HG03139 (cell line): Measurements from ENCODE around the gene KCTD16.

Source experiments
- ATAC-seq: cut with Tn5 transposase; IDR thresholded peaks from one replicate; pipeline ENCODE4 v1.9.1; 2021; ENCODE audit not compliant: unreplicated experiment

The KCTD16 gene

DNA sequence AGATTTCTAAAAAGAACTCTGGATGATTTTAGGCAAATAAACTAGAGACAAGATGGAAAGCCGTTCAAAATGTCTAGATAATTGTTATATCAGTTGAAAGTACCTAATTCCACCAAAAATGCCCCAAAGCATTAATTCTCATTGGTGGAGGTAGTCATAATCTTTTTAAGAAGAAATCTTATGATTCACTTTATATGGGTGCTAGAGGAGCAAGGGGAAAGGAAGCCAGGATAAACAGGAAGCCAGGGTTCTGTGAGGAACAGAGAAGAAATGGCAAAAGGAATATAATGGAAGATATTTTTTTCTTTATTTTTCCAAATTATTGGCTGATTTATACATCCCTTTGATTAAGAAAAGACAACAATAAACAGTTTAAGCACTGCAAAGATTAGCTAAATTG is 8.0 kb upstream of the KCTD16 start:
- ATAC-seq = no peak

DNA sequence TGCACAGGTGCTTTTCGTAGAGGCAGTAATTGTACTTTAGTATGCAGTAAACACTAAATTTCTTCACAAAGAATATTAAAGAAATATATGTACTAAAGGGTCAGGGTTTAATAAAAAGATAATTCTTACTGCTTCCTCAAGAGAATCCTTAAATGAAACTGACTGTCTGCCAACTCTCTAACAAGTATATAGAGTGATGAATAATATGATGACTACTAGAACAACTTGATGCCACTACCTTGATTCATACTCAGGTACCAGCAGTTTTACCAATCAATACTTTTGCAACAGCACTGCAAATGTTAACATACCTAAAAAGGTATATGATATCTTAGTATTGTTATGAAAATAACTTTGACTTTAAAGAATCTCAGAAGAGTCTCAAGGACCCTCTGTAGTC is 4.0 kb upstream of the KCTD16 start:
- ATAC-seq = no peak

DNA sequence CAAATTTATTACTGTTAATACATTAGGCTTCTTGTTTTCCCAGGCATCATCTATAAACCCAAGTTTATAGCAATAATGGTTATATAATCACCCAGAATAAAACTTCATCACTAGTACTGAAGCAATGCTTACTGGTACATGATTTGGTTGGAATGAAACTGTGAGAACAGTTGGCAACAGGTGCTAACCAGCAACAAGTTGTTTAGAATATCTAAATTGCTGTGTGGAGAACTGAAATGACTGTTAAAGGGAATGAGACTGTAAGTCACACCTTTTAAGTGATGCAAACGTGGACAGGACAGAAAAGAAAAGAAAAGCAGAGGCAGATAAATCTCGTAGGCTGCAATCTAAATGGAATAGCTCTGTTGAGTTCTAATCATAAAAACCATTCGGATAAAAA is 2.7 kb upstream of the KCTD16 start:
- ATAC-seq = no peak

DNA sequence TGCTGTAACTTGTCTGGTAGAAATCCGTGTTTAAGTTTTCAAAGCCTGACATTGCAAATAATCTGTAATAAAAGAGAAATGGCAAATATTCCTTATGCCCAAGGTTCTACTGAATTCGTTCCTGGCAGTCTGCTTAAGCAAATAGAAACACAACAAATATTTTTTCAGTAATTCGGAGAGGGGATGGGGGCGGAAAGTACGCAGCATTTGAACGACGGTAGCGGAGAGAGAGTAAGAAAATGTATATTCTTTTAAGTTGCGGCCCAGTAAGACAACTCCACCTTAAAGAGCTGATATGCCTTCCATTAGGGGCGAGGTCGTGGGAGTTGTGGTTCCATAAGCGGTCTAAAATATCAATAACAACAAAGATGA is 783 bp upstream of the KCTD16 start:
- no peak for ATAC-seq

DNA sequence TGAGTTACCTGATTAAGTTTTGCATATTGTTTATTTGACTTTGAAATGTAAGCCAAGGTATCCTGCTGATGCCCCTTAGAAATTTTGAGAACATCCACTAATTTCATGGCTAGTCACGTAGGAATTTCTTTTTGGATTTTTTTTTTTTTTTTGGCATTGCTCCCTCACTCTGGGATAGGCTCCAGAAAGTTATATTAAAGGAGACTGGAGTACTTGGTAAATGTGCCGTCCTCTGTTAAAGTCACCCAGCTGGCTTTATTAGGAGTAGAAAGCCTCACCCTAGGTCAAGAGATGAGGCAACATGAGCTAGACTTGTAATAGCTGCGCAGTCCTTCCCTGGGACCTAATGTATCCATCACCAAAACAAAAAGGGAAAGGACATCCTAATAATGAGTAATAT is 3.1 kb downstream of the KCTD16 start:
- no peak for ATAC-seq

DNA sequence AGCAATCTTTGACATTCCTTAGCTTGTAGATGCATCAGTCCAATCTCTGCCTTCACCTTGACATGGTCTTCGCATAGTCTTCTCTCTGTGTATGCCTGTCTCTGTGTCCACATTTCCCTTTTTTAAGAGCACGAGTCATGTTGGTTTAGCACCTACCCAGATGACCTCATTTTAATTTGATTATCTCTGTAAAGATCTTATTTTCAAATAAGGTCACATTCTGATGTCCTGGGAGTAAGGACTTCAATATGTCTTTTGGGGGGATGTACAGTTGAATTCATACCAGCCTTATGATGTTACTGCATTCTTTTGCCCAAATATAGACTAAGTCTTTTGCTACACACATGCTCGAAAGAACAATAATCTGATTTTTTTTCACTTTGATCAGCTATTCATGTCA is 6.9 kb downstream of the KCTD16 start:
- ATAC-seq = no peak

DNA sequence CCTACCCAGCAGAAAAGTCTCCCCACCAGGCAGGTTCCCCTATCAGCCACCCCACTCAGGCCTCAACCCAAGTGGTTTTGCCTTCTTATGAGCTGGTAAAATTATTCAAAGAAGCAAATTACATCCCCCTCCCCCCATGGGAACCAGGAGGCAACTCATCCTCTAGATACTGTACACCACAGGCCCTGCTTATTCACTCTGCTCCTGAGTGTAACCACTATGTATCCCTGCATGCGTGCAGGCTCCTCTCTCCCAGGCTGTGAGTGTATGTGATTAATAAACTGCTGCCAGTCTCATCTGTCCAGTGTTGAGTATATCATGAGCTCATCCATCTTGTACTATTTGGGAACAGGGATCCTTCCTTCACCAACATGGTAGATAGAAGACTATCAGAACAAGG is 8.6 kb downstream of the KCTD16 start:
- ATAC-seq = no peak

DNA sequence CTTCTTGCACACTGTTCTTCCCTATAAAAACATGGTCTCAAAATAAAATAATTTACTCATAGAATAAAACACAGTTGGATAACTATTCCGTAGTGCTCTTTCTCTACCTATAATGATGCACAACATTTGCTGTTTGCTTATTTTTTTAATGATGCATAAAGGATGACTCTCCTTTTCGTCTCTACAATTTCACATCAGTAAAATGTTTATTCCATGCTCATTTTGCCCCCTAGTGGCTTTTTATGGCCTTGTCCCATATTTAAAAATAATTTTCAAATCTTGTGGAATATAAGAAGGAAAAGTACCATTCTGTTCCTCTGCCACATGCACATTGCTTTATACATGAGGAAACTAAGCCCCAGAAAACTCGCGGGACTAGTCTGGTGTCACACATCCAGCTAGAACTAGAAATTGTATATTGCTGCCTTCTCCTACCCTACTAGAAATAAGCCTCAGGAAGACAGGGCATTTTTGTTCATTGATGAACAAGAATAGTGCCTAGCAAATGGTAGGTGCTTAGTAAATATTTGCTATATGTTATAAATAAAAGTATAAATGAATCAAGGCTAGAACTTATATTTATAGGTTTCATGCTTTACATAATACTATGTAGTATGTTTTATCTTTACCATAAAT is 12.7 kb downstream of the KCTD16 start:
- no peak for ATAC-seq

DNA sequence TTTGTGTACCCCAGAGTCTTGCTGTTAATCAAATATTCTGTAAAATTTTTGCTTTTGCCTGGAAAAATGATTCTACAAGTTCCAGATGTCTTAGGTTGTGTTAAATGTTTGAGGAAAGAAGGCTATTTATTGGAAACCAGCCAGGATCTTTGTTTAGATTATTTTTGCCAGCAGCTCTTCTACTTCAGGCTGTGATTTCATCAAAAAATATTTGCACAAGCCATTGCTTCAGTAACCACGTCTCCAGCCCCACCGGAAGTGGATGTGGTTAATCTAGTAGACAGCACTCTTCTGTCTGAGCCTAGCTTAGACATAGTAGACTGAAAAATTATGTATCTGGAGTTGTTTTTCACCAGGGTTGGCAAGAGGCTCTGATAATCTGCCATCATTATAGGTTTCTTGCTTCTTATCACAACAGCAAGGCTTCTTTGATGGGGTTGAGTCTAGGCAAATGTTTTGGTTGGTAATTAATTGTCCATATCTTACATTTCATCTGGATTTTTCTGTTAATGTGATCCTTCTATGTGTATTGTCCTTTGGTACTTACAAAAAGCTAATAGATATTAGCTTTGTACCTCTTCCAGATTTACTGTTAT is 17.1 kb downstream of the KCTD16 start:
- peak; percentile 83 for ATAC-seq

DNA sequence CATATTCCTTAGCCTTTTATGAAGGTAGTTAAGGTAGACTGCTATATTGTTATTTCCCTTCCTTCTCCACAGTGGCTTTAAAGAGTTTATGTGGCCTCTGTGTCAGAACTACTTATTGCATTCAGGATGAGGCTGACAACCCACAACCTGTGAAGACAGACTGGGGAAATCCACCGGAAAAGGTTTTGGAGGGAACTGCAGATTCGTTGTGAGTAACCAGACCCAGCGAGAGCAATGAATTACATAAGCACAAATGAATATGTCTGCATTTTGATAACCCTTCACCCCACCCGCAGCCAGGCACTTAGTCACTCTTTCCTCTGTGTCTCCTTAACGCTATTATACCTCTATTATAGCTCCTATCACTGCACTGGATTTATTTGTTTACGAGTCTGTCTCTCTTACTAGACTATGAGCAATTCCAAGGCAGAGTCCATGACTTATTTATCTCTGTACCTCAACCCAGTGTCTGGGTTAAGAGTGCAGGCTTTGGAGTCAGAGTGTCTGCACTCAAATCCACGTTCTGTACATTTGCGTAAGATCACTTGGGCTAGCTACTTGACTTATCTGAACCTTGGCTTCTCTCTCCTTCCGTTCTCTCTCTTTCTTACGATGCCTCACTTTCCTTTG is 19.2 kb downstream of the KCTD16 start:
- ATAC-seq = no peak

DNA sequence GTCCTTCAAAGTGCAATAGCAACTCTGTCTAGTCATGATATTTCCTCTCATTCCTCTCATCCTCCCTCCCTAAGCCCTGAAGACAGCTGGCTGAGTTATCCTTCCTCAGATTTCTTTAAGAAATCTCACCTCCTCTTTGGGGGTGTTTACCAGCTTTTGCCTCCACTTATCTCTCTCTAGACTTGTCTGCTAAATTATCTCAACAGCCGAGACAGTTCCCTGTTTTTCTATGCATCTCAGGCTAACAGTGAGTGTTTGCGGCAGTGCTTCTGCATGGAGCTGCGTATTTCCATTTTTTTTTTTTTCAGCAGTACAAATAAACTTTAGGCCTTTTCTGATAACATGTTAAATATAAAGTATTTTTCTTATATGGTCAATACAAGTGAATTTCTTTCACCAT is 20.9 kb downstream of the KCTD16 start:
- no peak for ATAC-seq

DNA sequence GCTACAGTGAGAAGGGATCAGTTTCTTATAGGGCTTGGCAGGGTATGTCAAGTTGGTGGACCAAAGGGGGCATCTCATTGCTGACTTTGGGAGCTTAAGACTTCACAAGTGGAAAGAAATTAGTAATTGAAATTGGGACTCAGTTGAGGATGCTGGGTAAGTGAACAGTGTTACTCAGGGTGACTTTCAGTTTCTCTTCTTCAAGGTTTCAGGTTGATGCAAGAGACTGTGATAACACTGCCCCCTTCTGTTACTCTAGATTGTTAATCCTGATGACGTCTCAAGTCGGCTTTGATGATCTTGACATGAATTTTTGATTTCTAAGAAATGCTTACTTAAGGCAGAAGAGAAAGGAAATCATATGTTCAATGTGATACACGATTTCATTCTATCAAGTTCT is 21.3 kb downstream of the KCTD16 start:
- ATAC-seq = peak; percentile 93

DNA sequence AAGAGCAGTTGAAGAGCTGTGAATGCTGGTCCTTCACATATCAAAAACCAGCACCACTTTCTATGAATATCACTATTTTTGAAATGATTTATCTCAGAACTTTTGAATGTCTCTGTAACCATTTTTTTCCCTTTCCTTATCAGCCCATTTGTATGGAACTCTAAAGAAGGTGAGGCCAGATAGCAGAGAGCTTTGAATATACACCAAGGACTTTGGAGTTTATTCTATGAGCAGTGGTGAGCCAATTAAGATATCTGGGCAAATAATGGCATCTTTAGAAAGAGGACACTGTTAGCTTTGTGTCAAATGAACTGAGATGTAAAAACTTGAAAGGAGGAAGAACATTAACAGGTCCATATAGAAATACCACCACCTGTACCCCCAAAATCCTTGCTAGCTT is 22.0 kb downstream of the KCTD16 start:
- no peak for ATAC-seq

DNA sequence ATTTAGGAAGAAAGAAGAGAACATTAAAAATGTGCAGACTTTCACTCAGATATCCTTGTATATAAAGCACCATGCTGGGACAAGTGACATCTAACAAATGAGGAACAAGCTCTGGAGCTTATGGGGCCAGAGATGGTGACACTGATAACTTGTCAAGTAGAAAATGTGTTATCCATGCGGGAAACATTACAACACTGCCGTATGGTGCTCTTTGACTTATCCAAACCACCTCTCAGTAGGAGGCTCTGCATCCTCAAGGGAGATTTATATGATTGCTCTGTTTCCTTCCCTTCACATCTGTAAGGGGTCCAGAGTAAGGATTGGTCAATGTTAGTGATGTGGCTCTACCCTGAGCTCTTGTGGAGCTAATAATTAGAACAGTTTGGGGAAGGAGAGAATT is 23.5 kb downstream of the KCTD16 start:
- ATAC-seq = no peak

DNA sequence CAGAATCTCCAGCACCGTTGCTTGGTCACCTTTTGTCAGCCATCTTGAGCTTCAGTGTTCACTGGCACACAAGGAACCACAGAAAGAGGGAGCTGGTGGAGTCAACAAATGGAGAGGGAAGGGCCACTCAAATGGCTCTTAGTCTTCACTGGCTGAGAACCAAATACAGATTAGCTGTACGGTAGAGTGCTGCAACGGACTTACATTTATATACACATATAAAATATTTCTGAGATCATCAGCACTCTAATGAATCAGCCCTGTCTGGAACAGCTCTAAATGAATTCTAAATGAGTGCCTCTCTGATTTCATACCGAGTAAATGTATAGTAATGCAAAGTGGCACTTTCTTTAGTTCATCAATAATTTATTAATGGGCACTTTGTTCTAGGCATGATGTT is 24.8 kb downstream of the KCTD16 start:
- ATAC-seq = no peak

DNA sequence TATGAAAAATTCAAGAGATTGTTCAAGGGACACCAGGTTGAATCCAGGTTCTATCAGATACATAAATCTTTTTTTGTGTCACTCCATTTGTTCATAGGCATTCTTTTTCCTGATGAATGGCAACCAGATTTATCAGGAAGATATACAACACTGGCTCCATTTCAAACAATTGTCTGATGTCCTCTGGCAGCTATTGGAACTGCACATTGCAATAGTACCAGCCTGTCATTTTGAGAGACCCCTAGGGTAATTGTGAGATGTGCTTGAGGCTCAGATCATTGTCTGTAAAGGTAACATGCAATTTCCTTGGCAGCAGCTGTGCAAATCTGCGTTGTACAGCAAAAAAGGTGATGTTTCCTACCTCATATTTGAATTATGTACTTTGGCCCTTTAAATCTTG is 25.9 kb downstream of the KCTD16 start:
- ATAC-seq = no peak

DNA sequence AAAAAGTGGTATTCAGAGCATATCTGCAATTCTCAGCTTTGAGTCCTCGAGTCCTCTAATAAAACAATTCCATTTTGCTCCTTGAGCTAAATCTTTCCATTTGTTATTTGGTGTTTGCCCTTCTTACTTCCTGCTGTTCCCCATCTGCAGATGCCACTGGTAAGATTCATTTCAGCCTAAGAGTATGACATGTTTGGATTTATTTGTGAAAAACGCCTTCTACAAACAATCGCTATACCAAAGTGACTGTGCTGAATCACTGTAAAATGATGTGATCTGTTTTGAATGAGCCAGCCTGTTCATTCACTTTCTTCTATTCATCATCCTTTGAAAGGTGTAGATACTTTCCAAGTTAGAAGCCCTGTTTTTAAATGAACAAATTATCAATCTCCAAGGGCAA is 27.7 kb downstream of the KCTD16 start:
- ATAC-seq = no peak

DNA sequence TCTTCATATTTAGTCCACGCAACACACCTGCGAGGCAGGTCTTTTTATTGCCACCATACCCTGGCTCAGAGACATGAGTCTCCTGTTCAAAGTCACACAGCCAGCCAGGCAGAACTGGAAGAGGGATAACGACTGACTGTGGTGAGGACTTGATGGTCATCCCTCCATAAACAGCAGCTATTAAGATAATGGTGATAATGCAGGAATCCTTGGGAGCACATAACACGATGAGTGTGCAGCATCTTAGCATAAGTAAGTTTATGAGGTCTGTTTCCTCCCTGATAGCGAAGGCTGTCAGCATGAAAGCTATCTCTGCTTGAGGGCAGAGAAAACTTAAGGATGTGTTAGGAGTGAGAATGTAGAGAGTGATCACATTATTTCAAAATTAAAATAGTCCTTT is 30.9 kb downstream of the KCTD16 start:
- no peak for ATAC-seq

DNA sequence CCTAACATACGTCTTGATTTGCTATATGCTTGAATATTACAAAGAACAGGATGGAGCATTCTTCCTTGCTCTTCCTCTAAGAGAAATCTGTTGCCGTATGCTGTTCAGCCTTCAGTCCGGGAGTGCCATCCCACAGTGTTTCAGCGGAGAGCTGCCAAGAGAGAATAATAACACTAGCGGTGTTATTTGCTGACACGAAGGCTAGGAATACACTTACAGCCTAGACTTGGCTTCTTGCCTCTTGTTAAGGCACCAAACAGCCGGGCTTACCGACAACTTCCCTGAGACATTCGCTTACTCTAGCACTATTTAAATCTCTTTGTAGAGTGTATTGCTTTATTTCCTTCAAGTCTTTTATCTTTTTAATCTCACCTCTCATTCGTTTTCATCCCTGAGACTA is 31.4 kb downstream of the KCTD16 start:
- no peak for ATAC-seq

DNA sequence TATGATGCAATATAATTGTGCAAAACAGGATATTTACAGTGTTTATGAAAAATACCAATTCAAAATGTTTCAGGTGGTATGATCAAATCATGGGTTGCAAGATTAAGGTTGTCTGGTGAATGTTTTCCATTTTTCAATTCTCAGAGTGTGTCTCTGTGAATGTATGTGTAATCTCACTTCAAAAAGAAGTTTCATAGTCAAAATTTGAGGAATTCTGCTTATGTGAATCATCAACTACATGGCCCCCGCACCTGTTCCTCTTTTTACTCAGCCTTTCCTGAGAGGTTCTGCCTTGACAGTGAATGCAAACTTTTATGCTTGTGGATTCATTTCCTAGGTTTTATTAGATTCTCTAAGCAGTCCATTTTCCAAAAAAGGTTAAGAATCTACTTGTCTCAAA is 32.1 kb downstream of the KCTD16 start:
- ATAC-seq = no peak

DNA sequence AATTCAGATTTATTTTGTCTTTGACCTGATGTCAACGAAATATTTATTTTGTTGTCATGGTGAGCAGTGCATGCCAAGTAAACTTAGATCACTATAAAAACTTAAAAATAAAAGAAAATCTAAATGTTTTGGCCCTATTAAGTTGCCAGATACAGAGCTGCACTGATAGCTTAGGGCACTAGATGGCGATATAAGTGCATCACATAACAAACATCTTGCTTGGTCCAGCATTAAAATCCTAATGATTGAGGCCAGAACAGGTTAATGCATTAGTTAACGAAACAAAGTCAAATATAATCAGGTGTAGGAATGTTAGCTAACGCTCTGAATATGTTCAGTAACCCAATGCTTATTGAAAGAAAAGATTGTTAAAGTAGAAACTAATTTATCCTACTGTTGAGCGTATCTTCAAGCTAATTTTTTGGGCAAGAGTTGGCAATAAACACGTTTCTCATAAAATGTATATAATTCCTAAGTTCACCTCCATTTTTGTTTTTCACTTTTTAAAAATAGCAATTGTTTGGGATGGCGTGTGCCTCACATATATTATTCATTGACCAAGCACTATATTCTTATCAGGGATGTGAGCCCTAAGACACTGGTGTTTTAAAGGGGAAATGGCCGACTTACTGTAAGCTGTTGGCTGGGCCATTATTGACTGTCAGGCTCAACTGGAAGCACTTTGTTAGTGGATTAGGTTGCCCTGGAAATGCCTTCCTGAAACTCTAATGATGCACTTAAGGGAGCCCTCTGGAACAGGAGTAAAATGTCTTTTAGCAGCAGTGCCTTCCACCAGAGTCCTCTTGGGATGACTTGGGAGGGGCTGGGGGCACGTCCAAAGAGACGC is 33.3 kb downstream of the KCTD16 start:
- no peak for ATAC-seq

DNA sequence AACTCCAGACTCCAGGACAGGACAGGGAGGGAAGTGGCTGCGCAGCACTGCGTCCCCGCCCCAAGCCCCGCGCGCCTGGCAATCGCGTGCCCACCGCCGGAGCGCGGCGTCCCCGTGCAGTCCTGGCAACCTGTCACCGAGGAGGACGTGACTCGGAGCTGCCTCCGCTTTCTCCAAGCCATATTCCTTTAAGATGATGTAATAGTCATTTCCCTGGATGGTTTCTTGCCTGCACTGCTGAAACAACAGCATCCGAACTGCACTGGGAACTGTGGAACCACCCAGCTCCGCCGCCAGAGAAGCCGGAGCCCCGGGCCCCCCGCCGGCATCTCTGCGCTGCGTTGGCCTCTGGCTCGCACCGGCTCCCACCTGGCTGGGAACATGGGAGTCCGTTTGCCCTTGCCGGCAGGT is 34.5 kb downstream of the KCTD16 start:
- ATAC-seq = no peak
